HG03439 (cell line): ENCODE measurements around the gene C12orf43.

ENCODE experiments used
- ATAC-seq: cut with Tn5 transposase; IDR thresholded peaks from one replicate; pipeline ENCODE4 v1.9.1; 2021; ENCODE audit warnings: mild to moderate bottlenecking, moderate library complexity; ENCODE audit not compliant: unreplicated experiment

The C12orf43 gene

DNA sequence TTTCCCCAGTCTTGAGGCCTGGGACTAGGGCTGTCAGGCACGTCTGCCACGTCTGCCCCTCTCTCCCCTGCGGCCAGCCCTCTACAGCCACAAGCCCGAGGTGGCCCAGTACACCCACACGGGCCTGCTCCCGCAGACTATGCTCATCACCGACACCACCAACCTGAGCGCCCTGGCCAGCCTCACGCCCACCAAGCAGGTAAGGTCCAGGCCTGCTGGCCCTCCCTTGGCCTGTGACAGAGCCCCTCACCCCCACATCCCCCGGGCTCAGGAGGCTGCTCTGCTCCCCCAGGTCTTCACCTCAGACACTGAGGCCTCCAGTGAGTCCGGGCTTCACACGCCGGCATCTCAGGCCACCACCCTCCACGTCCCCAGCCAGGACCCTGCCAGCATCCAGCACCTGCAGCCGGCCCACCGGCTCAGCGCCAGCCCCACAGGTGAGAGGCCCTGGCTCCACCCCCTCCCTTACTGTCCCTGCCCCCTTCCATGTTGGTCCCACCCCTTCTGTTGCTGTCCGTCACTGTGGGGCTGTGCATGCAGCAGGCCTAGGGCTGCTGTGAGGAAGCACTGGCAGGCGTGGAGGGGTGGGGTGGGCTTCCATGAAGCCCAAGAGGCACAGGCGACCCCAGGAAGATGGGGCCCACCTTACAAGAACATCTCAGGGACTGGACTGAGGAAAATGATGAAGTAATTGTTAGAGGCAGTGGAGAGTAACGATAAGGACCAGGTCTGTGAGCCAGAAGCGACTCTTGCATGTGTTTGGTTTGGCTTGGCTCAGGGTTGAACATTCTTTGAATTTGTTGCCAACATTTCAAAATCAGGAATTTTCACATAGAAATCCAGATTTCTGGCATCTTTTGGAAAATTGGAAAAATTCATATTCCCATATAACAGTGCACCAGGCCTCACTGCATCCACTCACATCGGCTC, 16.8 kb downstream of the C12orf43 start:
- ATAC-seq = no peak

GRCh38 chr12:120998435-120998834, 17.9 kb downstream of the C12orf43 start:
- ATAC-seq = no peak

DNA sequence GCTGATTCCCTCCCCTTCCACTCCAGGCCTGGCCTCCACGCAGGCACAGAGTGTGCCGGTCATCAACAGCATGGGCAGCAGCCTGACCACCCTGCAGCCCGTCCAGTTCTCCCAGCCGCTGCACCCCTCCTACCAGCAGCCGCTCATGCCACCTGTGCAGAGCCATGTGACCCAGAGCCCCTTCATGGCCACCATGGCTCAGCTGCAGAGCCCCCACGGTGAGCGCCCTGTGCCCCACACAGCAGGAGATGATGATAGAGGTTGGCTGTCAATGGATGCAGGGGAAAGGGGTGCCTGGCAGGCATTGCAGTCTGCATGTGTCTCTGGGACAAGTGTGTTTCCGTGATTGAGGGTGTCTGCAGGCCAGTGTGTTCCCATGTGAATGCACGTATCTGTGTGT, 18.8 kb downstream of the C12orf43 start:
- no peak for ATAC-seq

- no peak for ATAC-seq
Measured at GRCh38 chr12:120996133-120996746, 20.0 kb downstream of the C12orf43 start.

DNA sequence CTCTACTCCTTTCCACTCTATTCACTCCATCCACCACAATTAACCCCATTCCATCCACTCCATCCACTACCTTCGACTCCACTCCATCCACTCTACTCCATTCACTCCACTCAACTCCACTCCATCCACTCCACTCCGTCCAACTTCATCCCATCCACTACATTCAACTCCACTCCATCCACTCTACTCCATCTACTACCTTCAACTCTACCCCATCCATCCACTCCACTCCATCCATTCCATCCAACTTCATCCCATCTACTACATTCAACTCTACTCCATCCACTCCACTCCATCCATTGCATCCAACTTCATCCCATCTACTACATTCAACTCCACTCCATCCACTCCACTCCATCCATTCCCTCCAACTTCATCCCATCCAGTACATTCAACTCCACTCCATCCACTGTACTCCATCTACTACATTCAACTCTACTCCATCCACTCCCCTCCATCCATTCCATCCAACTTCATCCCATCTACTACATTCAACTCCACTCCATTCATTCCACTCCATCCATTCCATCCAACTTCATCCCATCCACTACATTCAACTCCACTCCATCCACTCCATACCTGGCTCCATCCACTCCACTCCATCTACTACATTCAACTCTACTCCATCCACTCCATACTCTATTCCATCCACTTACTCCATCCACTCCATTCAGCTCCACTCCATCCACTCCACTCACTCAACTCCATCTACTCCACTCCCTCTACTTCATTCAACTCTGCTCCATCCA, 21.5 kb downstream of the C12orf43 start:
- ATAC-seq = no peak

DNA sequence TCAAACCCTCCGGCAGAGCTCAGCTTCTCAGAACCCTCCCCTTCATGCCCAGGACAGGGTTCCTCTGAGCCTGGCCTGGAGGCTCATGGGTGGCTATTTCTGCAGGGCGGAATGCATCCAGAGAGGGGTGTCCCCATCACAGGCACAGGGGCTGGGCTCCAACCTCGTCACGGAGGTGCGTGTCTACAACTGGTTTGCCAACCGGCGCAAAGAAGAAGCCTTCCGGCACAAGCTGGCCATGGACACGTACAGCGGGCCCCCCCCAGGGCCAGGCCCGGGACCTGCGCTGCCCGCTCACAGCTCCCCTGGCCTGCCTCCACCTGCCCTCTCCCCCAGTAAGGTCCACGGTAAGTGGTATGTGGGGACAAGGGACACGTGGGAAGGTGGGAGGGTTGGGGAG, 22.2 kb downstream of the C12orf43 start:
- ATAC-seq = no peak

DNA sequence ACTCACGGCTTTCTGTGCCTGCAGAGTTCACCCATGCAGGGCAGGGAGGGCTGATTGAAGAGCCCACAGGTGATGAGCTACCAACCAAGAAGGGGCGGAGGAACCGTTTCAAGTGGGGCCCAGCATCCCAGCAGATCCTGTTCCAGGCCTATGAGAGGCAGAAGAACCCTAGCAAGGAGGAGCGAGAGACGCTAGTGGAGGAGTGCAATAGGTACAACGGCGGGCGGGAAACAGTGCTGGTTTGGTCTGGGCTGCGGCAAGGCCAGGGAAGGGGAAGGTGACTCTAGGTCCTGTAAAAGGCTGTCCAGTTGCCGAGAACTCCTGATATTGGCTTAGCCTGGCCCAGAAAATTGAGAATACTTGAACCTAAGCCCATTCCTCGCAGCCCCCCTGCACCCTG, 22.8 kb downstream of the C12orf43 start:
- ATAC-seq = no peak

GRCh38 chr12:120992989-120993388, 23.3 kb downstream of the C12orf43 start:
- ATAC-seq = no peak

GRCh38 chr12:120991965-120992364, 24.3 kb downstream of the C12orf43 start:
- ATAC-seq = no peak

DNA sequence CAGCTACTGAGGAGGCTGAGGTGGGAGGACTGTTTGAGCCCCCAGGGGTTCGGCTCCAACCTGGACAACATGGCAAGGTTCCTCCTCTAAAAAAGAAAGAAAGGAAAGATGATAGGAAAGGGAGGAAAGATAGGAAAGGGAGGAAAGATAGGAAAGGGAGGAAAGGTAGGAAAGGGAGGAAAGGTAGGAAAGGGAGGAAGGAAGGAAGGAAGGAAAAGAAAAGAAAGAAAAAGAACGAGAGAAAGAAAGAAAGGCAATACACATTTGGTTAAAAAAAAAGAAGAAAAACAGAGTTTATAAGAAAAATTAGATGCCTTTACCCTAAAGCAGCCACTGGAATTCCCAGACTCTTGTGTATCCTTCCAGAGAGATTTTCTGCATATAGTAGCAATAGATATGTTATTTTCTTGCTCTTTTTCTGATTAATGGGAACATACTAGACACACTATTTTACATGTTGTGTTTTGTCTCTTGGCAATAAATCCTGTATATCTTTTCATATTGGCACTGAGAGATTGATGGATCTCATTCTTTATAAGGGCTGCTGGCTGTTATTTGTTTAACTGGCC, 25.7 kb downstream of the C12orf43 start:
- ATAC-seq = no peak

DNA sequence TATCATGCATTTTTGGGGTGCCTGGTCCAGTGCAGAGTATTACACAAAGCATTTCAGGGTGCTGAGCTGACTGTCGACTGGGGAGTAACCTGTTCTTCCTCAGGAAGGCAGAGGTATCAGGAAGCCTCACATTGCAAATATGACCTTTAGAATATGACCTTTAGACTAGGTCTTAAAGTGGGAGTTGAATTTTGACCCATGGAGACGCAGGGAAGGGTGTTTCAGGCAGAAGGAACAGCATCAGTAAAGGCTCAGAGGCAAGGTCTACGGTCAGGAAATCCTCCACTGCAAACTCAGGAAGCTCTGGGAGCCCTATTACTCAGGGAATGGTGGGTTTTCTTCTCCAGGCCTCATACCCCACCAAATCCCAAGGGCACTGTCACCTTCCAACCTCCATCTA, 26.6 kb downstream of the C12orf43 start:
- ATAC-seq = no peak

DNA sequence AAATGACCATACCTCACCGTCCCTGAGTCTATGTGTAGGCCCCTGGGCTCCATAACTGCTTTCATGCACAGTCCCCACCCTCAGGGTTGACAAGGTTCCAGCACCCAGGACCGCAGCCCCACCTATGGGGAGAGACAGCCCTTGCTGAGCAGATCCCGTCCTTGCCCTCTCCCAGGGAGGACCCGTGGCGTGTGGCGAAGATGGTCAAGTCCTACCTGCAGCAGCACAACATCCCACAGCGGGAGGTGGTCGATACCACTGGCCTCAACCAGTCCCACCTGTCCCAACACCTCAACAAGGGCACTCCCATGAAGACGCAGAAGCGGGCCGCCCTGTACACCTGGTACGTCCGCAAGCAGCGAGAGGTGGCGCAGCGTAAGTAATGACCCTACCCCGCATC, 27.6 kb downstream of the C12orf43 start:
- ATAC-seq = no peak

DNA sequence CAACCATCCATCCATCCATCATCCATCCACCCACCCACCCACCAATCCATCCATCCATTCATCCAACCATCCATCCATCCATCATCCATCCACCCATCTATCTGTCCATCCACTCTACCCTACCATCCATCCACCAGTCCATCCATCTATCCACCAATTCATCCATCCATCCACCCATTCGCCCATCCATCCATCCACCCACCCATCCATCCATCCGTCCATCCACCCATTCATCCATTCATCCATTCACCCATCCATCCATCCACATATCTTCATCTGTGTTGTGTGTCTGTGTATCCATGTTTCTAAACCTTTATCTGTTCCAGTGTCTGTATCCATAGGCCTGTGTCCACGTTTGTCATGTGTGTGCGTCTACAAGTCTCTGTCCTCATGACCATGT, 28.1 kb downstream of the C12orf43 start:
- no peak for ATAC-seq

GRCh38 chr12:120984351-120984898, 31.9 kb downstream of the C12orf43 start:
- no peak for ATAC-seq

GRCh38 chr12:120983759-120984158, 32.5 kb downstream of the C12orf43 start:
- no peak for ATAC-seq

DNA sequence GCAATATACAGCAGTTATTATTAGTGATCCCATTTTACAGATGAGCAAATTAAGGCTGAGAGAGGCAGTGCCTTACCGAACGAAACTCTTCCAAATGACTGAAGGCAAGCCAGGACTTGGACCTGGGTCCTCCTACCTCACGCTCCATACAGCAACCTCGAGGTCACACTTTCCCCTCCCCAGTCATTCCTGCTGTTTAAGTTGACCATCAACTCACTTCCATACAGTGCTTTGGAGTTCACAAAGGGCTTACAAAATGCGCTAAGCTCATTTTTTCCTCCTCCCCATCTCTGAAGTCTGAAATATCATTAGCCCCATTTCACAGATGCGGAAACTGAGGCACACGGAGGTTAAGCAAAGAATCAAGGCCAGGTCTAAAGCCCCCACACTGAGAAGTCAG, 33.6 kb downstream of the C12orf43 start:
- no peak for ATAC-seq

- ATAC-seq = no peak
Measured at GRCh38 chr12:120981407-120981941, 34.8 kb downstream of the C12orf43 start.

GRCh38 chr12:120980800-120981368, 35.4 kb downstream of the C12orf43 start:
- ATAC-seq = no peak

DNA sequence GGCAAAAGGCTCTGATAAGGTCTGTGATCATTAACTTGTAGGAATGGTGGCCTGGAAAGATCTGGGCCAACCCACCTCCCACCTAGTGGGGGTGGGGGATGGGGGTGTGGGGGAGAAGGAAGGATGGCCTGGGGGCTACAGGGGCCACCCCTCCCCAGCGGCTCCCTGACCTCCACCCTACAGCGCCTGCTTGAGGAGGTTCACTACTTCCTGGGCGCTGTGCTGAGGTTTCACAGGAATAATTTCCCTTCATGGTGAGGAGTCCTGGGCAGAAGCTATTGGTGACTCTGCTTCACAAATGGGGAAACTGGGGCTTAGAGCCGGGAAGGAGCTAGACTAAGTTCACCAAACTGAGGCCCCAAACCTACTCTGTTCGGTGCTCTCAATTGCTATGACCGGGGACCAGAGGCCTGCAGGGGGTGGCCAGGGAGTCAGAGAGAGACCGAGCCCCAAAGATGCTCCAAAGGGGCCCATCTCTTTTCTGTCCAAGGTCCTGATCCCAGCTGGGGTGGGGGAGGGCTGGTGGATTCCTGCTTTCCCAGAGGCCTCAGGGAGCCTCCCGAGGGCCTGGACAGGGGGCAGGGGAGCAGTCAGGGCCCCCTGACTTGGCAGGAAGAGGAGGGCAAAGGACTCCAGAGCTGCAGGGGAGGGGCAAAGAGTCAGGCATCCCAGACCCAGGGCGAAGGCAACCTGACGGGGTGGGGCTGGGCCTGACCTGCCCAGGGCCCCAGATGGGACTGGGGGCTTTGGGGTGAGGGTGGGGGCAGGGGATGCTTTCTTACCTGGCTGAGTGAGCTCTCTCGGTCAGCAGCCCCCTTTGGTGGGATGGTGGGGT, 36.2 kb downstream of the C12orf43 start:
- no peak for ATAC-seq
